RCC 7860 (cell line): ENCODE measurements around the gene RALGAPA2.

Experiments used
- DNase-seq: peaks from one replicate; pipeline ENCODE4 v3.0.0-alpha.2; 2015; ENCODE audit warnings: low spot score
- FAIRE-seq: peaks from 2 replicates; lab custom pipeline; 2012; peaks lifted over from hg19 to GRCh38; lab: Jason Lieb, UNC

RALGAPA2 gene

DNA sequence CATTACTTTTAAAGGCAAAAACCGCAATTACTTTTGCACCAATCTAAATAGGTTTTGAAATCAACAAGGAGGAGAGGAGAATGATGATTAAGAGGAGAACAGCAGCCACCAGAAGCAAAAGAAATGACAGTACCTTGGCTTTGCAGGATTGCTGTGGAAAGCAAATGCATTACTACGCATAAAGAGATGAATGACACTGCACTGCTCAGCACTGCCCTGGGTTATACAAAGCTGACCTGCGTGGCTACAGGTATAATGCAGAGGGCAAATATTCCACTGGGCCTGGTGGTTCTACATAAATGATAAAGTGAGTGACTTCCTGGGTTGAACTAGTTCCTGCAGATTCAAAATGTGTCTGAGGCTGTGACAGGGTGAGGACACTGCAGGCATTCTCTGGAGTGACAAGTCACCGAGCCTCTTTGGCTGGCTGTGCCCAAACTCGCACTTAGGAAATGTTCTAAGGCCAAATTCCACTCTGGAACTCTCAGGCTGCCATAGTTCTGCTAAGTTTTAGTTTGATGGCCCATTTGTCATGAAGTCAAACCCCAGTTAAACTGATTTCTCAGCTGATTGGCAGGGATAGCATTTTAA lies 265.9 kb downstream of the RALGAPA2 start:
- FAIRE-seq (no peak), DNase-seq (no peak)

DNA sequence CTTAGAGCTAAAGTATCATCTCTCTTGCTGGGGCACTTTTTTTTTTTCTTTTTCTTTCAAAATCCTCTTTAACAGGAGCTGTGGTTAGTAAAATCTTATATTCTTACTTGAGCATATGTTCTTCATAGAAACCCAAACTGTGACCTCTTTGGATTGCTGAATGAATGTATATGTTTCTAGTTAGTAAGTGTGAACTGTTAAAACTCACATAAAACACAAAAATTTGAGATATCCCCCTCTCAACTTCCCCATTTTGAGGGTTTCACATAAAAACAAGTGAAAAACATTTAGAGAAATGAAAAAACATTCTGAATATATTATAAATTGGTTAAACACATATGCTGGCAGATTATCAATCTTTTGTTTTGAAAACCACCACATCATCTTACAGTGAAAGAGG lies 266.4 kb downstream of the RALGAPA2 start:
- no peak for FAIRE-seq

DNA sequence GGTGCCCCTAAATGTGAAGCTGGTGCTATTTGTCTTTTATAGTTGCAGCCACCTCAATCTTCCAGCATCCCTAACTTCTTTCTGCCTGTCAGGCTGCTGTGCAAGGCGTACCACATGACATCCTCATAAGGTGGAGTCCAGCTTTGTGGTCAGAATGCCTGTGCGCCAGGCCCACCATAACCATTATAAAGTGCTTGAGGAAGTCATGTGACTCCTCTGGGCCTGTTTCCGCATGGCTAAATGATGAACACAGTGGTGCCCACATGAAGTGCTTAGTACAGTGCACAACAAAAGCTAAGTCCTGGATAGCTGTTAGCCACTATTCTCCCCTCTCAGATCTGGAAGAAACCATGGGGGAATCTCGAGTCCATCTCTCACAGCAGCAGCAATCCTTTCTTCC lies 268.9 kb downstream of the RALGAPA2 start:
- FAIRE-seq (no peak), DNase-seq (no peak)

More for the DNA sequence above, 266.4 kb downstream of the RALGAPA2 start:
- DNase-seq = no peak

DNA sequence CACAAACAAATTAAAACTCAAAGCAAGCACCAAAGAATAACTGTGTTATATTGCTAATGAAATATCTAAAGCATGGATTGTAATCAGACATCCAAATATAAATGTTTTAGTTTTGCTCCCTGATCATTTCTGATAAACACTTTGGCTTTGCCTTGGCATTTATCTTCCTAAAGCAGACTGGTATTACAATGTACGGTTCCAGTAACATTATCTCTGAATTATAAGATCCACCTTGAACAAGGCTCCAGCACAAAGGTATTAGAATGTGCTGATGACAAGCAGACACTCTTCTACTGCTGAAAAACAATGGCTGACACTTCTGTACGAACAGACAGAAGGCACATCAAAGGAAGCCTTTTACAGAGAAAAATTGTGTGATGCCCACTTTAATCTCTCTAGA lies 270.0 kb downstream of the RALGAPA2 start:
- no peak for FAIRE-seq
- no peak for DNase-seq

DNA sequence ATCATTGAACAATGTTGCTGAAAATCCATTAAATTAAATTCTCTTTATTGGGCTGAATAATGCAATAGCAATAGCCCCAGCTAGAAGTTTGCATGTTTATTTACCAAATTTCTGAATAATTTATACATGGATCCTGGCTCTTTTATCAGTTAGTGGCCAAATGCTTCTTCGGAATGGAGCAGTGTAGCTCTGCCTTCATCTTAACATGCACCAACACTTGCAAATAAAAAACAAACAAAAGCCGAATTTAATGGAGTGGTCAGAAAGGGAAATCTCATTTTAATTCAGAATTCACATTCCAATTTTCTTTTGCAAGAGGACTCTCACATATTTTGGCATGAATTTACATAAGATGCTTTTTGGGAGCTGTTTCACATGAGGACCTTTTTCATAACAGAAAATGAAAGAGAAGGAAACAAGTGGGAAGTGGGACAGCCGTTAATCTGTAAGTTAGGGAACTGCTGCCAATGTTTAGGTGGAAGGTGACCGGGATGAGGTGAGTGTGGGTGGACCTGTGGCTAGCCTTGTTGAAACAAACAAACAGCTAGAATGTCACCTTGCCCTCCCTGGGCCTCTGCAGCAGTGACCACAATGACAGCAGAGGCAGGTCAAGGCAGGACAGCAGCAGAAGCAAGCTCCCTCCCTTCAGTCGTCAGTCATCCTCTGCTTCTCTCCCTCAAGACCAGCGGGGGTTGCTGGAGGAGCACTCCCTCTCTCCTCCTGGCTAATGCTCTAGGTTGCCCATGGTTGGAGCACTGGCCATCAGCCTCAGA lies 271.4 kb downstream of the RALGAPA2 start:
- DNase-seq (no peak), FAIRE-seq (no peak)

DNA sequence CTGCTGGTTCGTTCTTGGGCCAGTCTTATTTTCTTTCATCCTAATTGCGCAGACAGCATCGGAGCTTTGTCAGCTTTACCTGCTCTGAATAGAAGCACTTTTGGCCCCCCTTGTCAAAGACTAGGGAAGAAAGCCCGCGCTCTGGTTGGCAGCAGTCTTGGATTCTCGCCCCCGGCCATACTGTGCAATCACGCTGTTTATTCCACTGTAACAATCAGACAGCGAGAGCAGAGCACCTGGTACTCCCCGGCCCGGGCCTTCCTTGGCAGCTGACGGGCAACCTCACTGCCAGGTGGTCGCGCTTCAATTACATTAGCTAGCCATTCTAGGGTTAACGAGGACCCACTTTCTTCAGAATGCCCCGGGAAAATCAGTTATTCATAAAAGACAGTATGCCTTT lies 272.0 kb downstream of the RALGAPA2 start:
- DNase-seq = no peak
- no peak for FAIRE-seq

DNA sequence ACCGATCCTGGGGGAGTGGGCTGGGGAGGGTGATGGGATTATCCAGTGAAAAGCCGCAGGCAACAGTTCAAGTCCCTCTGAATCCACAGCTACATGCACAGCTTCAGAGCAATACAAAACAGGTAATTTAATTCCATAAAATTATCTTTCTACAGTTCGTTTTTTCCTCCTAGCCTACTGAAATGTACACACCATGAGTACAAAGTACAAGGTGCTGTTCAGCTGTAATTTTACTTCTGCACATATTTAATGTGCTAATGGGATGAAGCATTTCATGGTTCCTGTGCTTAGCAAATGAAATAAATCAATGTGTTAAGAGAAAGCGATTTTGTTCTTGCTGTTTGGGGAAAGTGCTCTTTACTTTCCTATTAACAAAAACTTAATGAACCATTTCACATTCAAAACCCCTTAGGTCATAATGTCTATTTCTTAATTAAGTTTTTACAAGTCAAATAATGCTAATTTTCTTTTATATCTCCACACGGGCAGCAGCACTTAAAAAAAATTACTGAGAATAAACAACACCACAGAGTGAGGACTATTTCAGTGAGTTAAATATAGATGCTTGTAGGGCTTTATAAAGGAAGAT lies 272.7 kb downstream of the RALGAPA2 start:
- no peak for FAIRE-seq
- DNase-seq = no peak

DNA sequence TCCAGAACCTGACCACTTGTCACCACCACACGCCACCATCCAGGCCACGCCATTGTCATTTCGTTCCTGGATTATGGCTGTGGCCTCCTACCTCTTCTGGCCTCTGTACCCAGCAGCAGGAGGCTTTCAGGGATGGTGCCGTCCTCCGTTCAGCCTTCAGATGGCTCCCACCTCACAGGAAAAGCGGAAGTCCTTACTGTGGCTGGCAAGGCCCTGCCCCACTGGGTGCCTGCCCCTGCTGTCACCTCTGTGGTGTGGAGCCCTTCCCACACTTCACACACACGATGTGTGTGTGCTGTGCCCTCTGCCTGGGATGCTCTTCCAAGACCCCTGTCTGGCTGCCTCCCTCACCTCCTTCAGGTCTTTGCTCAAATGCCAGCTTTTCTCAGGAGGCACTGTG lies 275.1 kb downstream of the RALGAPA2 start:
- FAIRE-seq (no peak), DNase-seq (no peak)

DNA sequence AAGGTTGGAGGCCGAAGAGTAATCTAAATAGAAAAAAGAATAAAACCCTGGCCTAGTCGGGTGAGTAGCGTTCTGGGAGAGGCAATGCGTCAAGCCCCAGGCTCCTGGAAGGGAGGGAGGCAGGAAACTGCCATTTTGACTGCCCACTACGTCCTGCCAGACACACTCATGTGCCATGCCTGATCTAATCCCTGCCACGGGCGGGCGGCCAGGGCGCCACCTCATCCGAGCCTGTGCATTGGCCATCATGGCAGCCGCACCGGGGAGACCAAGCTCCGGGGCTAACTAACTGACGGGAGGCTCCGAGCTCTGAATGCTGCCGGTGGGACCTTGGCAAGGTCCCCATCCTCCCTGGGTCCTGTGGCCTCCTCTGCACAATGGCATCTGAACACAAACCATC lies 275.8 kb downstream of the RALGAPA2 start:
- DNase-seq (no peak), FAIRE-seq (no peak)

DNA sequence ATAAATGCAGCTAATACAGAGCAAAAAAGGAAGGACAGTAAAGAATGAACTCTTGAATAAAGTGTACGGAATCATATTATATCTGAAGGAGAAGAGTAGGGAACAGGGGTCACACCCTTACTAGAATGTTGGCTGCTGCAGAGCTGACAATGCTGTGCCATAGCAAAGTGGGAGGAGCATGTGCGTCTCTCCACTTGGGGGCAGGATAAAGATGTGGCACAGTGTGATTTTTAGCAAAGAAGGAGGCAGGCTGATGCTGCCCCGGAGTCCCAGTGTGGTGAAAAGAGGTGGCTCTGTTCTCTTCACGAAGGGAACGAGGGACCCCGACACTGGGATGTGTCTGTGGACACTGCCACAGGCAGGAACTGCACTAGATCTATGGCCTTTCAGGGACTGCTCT lies 277.0 kb downstream of the RALGAPA2 start:
- FAIRE-seq (no peak), DNase-seq (no peak)

DNA sequence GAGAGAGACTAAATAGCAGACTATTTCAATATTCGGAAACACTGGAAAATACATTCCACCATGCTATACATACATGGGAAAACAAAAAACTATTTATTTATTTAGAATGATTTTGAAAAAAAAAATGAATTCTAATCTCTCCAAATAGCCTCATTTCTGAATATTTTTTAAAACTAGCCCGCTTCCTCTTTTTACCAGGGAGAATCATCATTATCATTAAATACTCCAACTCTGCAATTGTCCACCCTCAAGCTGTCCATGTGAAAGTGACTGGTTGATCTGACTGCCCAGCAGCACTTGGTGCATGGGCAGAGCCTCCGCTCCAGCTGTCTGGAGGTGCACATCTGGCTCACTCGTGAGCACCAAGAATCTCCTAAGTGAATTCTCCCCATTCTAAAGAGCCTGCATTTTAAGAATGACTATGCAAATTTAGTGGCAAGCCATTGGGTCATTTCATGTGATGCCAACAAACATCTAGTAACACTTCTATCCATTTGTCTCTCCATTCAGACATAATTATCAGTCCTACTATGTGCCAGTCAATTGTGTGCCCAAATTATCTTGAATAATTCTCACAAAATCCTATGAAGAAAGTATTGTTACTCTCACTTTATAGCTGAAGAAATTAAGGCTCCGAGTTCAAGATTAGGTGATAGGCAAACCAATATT lies 279.7 kb downstream of the RALGAPA2 start:
- DNase-seq = no peak

DNA sequence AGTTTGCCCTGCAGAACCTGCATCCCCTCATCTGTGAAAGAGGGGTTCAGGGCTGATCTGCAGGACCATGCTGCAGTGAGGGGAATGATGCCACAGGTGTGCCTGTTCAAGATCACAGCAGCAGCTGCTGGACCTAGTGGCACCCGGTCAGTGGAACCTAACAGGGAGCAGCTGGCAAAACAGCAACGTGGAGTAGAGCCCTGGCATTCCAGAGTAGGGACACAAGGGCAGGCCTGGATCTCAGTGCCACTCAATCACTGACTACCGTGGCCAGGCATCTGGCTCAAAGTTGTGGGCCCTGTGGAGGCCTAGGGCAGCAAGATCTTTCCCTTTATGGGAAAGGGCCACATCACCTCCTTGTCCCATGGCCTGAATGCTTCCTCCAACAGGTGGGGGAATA lies 282.4 kb downstream of the RALGAPA2 start:
- DNase-seq = no peak
- no peak for FAIRE-seq

More for the DNA sequence above, 279.7 kb downstream of the RALGAPA2 start:
- FAIRE-seq = no peak

DNA sequence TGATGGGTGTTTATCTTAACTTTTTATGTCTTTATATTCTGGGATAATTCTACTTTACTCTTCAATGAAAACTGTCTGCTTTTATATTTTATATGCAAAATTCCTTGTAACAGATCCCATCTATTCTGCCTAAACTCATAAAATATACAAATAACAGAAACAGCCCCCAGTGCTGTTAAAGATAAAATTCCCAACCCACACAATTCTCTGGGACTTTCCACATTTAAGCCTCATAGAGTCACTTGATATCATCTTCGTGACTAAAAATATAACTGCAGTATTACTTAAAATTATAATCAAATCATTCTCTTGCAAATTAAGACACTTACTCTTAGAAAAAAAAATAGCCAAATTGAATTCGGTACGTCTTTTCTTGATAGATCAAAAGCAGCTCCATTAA lies 284.4 kb downstream of the RALGAPA2 start:
- FAIRE-seq (no peak), DNase-seq (no peak)

DNA sequence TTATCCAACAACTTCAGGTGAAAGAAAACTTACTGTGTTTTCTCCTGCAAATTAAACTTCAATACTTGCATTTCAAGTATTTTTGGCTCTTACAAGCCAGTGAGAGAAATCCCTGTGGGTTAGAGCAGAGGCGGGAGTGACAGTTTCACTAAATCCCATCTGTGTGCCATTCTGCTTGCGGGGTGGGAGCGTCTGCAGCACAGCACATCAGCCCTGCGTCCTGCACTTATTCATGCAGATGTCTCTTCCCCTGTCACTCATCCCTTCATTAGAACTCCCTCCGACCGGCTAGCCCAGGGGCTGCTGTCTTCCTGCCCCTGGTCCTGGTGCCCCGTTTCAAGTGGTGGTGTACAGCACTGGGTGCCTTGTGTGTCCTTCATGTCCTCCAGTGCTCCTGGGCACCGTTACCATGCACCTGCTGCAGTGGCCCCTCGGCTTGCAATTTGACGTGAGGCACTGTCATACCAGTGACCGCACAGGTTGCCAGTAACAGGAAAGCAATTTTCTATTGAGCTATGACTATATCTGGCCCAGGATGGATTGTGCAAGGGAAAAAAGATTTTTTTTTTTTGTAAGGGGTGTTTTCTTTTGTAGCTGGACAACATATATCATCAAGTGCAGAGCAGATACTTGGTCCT lies 285.1 kb downstream of the RALGAPA2 start:
- FAIRE-seq (no peak), DNase-seq (no peak)

DNA sequence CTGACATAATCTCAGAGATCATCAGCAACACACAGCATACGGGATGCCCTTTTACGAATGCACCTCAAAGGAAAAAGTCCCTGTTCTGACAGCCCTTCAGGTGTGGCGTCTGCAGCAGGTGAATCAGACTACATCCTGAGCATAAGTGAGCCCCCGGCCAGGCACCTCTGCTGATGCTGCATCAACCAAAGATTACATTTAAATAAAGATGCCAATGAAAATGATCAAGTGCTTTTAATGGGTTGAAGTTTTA lies 285.9 kb downstream of the RALGAPA2 start:
- FAIRE-seq = no peak
- DNase-seq = no peak

DNA sequence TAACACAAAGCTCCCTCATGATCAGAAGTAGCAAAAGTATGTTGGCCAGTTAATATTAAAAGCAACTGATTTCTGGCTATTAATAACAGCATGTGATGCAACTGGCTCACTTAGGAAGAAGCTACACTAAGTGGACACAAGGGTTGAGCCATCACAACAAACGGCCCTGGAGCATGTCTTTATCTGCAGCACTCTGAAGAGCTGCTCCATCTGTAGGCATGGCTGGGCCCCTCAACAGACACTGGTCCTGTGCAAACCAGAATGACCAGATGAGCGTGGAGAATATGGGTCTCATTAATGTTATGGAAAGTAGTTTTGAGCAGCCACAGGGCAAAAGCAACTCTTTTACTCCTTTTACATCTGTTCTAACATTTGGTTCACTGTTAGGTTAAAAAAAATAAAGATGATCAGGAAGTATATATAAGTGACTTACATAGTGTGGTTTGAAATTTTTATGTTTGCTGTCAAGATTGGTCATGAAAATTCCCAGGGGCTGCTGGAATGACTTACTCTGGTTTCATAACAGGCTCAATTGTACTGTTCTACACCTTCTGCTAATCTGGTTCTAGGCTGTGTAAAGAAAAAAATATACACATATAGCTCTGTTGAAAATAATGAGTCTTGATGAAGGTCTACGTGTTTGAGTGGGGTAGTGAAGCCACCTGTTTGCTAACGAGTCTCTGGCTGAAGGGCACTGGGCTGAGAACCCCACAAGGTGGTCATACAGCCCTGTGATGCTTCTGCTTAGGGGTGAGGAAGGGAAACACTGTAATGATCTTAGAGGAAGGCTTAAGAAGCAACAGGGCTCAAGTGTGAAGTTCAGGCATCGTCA lies 286.4 kb downstream of the RALGAPA2 start:
- no peak for DNase-seq
- FAIRE-seq = no peak

DNA sequence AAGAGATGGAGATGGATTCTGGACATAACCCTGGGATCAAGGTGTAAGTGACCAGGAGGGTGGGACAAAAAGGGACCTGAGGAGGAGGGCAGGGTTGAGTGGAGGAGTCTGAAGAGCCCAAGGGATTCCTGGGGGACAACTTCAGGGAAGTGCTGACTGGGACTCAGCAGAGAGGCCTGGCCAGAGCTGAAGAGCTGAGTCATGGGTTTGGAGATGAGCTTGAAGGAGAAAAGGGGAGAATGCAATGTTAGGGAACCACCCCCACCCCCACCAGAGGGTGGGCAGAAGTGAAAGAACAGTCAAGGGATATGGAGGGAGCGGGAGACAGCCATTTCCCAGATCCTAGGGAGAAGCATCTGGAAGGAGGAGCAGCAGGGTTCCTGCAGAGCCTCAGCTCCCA lies 289.3 kb downstream of the RALGAPA2 start:
- DNase-seq = no peak
- no peak for FAIRE-seq

DNA sequence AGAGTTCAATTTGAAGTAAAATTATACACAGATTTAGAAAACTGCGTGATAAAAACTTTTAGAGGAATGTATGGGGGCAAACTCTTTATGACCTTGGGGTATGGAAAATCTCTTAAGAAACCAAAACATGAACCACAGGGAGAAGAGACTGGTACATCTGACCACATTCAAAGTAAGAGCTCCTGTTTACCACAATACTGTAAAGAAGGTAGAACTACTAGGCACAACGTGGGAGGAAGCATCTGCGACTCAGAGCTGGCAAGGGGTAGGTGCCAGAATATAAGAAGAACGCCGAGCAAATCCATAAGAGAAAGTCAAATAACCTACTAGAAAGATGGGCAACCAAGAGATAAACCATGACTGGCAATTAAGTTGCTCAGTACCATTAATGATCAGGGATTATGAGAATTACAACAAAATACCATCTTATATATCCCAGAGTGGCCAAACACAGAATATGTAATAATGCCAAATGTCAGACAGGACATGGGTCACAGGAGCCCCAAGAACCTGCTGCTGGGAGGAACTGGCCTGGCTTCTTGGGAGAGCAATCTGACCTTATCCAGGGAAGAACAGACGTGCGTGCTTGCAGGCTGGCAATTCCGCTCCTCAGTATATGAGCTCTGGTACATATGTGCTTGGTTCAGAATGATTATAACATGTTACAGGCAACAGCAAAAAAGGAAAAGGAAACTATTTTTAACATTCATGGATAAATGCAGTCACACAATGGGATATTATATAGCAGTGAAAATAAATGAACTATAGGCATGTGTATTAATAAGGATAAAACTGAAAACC lies 294.4 kb downstream of the RALGAPA2 start:
- FAIRE-seq (no peak), DNase-seq (no peak)

DNA sequence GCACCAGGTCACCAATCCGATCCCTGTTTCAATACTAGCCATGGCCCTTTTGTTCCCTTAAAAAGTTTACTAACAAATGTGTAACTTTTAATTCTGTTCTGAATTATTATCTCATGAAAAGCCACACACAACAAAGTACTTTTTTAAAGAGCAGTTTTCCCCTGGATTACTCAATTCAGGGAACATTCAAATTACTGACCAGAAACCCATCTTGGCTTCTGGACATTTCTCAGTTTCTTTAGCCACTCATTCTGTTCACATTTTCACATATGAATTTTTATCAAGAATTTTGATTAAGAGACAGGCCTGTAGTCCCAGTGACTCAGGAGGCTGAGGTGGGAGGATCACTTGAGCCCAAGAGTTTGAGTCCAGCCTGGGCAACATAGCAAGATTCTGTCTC lies 297.1 kb downstream of the RALGAPA2 start:
- FAIRE-seq (no peak), DNase-seq (no peak)

DNA sequence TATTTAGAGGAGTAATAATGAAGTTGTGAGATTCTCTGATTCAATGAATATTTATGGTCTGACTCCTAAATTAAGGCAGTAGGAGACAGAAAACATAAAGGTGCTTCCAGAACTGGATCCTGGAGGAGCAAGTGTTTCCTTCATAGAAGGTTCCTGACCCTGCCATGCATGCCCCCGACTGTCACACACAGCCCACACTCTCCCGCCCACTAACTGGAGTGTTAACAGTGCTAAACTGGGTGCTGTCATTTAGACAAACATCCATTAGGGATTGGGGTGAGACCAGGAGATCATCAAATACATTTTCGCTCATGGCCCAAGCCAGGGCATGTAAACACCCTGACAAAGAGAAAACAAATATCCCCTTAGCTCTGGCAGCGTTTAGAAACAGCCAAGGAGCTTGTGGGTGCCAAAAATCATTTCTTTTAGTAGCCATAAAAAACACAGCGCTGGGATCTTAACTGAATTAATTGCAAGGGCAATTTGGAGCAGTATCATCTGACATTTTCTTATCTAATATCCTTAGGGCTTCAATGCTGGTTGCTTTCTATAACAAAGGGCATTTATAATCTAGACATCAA lies 297.7 kb downstream of the RALGAPA2 start:
- FAIRE-seq (no peak), DNase-seq (no peak)
